Activated CD8-positive, alpha-beta T cell treated with anti-CD3 and anti-CD28 coated beads for 36 hours (primary cell): ENCODE results near the gene TRIM45. TPM values are rescaled to one million over a fixed set of nuclear protein-coding genes. Genes with fewer than 3 reads are reported as not detected.
A peak's percentile ranks its signal among the peaks of the same experiment; 100 is the strongest.

Experiments
- ATAC-seq: fragments of 200-7000 bp; cut with Tn5 transposase; one replicate; pipeline ENCODE4 v1.10.0; 2021; ENCODE audit warnings: mild to moderate bottlenecking, moderate library complexity
- CTCF ChIA-PET: fragments of 350-600 bp; sonication (Branson Sonifier 250); formaldehyde crosslinking; loops from one replicate; lab custom pipeline; 2021; ENCODE audit warnings: antibody characterized with exemption; lab: Charles Lee
- POLR2A ChIA-PET: fragments of 350-600 bp; sonication (Branson Sonifier 250); formaldehyde crosslinking; loops from one replicate; lab custom pipeline; 2021; ENCODE audit warnings: antibody characterized with exemption; lab: Charles Lee
- DNase-seq: peaks from one replicate; pipeline ENCODE4 v3.0.0-alpha.2; 2020
- H3K27ac Mint-ChIP-seq: one replicate; pipeline ENCODE4 v1.8.0; 2021; ENCODE audit warnings: mild to moderate bottlenecking, mixed read lengths
- H3K27me3 Mint-ChIP-seq: one replicate; pipeline ENCODE4 v1.8.0; 2021; ENCODE audit warnings: mixed read lengths
- H3K36me3 Mint-ChIP-seq: one replicate; pipeline ENCODE4 v1.8.0; 2021; ENCODE audit warnings: low read depth, mixed read lengths
- H3K4me1 Mint-ChIP-seq: one replicate; pipeline ENCODE4 v1.8.0; 2021; ENCODE audit warnings: low read depth, mixed read lengths
- H3K4me3 Mint-ChIP-seq: one replicate; pipeline ENCODE4 v1.8.0; 2021; ENCODE audit warnings: mild to moderate bottlenecking, moderate library complexity, mixed read lengths
- H3K9me3 Mint-ChIP-seq: one replicate; pipeline ENCODE4 v1.8.0; 2021; ENCODE audit warnings: mixed read lengths
- CTCF ChIP-seq: fragments of 200-600 bp; IDR thresholded peaks from one replicate; pipeline ENCODE4 v1.8.0; 2022; ENCODE audit warnings: antibody characterized with exemption, mild to moderate bottlenecking
- intact Hi-C: fragments of 100-400 bp; cut with micrococcal nuclease; formaldehyde crosslinking; loops from one replicate; pipeline ENCODE4 v1.10.0; 2022
- total RNA-seq, 2 experiments: library from RNA; stranded (reverse); gene quantifications; one replicate each; pipeline ENCODE4 v1.2.3, GENCODE V29; 2021

TRIM45 gene
- total RNA-seq = under 1 TPM; 0.27 TPM

- intact Hi-C loops = no loop called here
- no peaks in the 10 kb centered on the region for H3K4me1 Mint-ChIP-seq
- H3K27ac Mint-ChIP-seq = peak within 1 kb of the TSS; percentile 39
Observed at GRCh38 chr1:117121589-117122329, at the start of gene TRIM45. Gene TRIM45, minus strand, starts transcription at chr1:117121749. Its CDS starts 548 bp downstream, at chr1:117121201.

GRCh38 chr1:117169871-117170596 lies 48.5 kb upstream of the TRIM45 start:
- no peaks in the 10 kb centered on the region for H3K4me1 Mint-ChIP-seq
- DNase-seq (no peak), ATAC-seq (no peak)
- no peak for TF ChIP-seq CTCF
- no peaks in the 10 kb centered on the region for H3K36me3 Mint-ChIP-seq
- ChIA-PET CTCF (interaction anchor here (1.5 kb wide), 1 partner anchor 41 kb away, joined by 3 read pairs; no protein-coding TSS in a partner anchor), POLR2A (no interaction called here)
- no peaks in the 10 kb centered on the region for H3K9me3 Mint-ChIP-seq
- no peak overlapping the region for H3K4me3 Mint-ChIP-seq
- H3K27me3 Mint-ChIP-seq = peaks cover 2% of the 10 kb centered on the region
- intact Hi-C loops = no loop called here
- no peak overlapping the region for H3K27ac Mint-ChIP-seq

More at GRCh38 chr1:117121589-117122329, at the start of gene TRIM45:
- ATAC-seq = peak; percentile 84
- peak; percentile 54 for TF ChIP-seq CTCF
- POLR2A ChIA-PET = interaction anchor here (1.8 kb wide), 1 partner anchor 29 kb away, joined by 6 read pairs; no protein-coding TSS in a partner anchor
- peak; percentile 85 for DNase-seq
- Mint-ChIP-seq H3K9me3 (no peaks in the 10 kb centered on the region), H3K4me3 (peak within 1 kb of the TSS; percentile 73), H3K27me3 (peaks cover 14% of the 10 kb centered on the region), H3K36me3 (no peaks in the 10 kb centered on the region)
- CTCF ChIA-PET = interaction anchor here (0.7 to 1.7 kb wide), 7 partner anchors 8 to 1746 kb away, joined by 3 to 7 read pairs (median 4); no protein-coding TSS in a partner anchor

- Mint-ChIP-seq H3K27ac (no peak overlapping the region), H3K36me3 (no peaks in the 10 kb centered on the region), H3K9me3 (no peaks in the 10 kb centered on the region), H3K4me1 (no peaks in the 10 kb centered on the region), H3K4me3 (no peak overlapping the region), H3K27me3 (peaks cover 2% of the 10 kb centered on the region)
- ChIA-PET POLR2A (no interaction called here), CTCF (interaction anchor here (1.5 kb wide), 1 partner anchor 9 kb away, joined by 4 read pairs; no protein-coding TSS in a partner anchor)
- intact Hi-C loops = no loop called here
- DNase-seq (no peak), ATAC-seq (no peak)
- TF ChIP-seq CTCF = no peak
Observed at GRCh38 chr1:117167402-117167801, 45.9 kb upstream of the TRIM45 start.

- peaks cover 10% of the 10 kb centered on the region for H3K27me3 Mint-ChIP-seq
- intact Hi-C loops = no loop called here
- POLR2A ChIA-PET = no interaction called here
- DNase-seq = no peak
- no peak for ATAC-seq
- no peak for TF ChIP-seq CTCF
- H3K27ac Mint-ChIP-seq = no peak overlapping the region
- H3K36me3 Mint-ChIP-seq = no peaks in the 10 kb centered on the region
- H3K4me1 Mint-ChIP-seq = no peaks in the 10 kb centered on the region
- H3K4me3 Mint-ChIP-seq = no peak overlapping the region
- CTCF ChIA-PET = no interaction called here
- H3K9me3 Mint-ChIP-seq = no peaks in the 10 kb centered on the region
Observed at GRCh38 chr1:117166076-117166475, 44.5 kb upstream of the TRIM45 start.
